BLaER1 treated with 17β-estradiol and CSF1 and Interleukin-3, amounts not matched to agents 10 nM and 100 nM (cell line): Measurements from ENCODE around the gene SNX11.

ENCODE experiments used
- H3K27ac ChIP-seq, 11 experiments: shearing (Covaris generic); formaldehyde crosslinking; 2 replicates each; pipeline ENCODE4 v1.8.1; 2022
- H3K27me3 ChIP-seq, 11 experiments: shearing (Covaris generic); formaldehyde crosslinking; 2 replicates each; pipeline ENCODE4 v1.8.1; 2022
- H3K36me3 ChIP-seq, 11 experiments: shearing (Covaris generic); formaldehyde crosslinking; 2 replicates each; pipeline ENCODE4 v1.8.1; 2022
- H3K4me1 ChIP-seq, 10 experiments: shearing (Covaris generic); formaldehyde crosslinking; 2 replicates each; pipeline ENCODE4 v1.8.1; 2022
- H3K4me2 ChIP-seq, 11 experiments: shearing (Covaris generic); formaldehyde crosslinking; 2 replicates each; pipeline ENCODE4 v1.8.1; 2022
- H3K4me3 ChIP-seq, 10 experiments: shearing (Covaris generic); formaldehyde crosslinking; 2 replicates each; pipeline ENCODE4 v1.8.1; 2022
- H3K9ac ChIP-seq, 11 experiments: shearing (Covaris generic); formaldehyde crosslinking; 2 replicates each; pipeline ENCODE4 v1.8.1; 2022
- H3K9me3 ChIP-seq, 11 experiments: shearing (Covaris generic); formaldehyde crosslinking; replicated peaks in 1 of 11; 2 replicates each; pipeline ENCODE4 v1.8.1; 2022
- H4K20me1 ChIP-seq, 11 experiments: shearing (Covaris generic); formaldehyde crosslinking; 2 replicates each; pipeline ENCODE4 v1.8.1; 2022
- Cebpa-rat ChIP-seq, 11 experiments: shearing (Covaris generic); IDR thresholded peaks; 2 replicates each; pipeline ENCODE4 v1.8.1; 2022

SNX11 gene

GRCh38 chr17:48131216-48131824, 23.8 kb downstream of the SNX11 start:
- Histone ChIP-seq H3K27ac (no peak overlapping the region), H3K4me2 (peak overlapping the region in 2 of 11 experiments; percentile 74 to 75; a peak in 3 of 22 replicates)
- TF ChIP-seq Cebpa-rat (IDR thresholded peaks at IDR 0.05), result no peak

DNA sequence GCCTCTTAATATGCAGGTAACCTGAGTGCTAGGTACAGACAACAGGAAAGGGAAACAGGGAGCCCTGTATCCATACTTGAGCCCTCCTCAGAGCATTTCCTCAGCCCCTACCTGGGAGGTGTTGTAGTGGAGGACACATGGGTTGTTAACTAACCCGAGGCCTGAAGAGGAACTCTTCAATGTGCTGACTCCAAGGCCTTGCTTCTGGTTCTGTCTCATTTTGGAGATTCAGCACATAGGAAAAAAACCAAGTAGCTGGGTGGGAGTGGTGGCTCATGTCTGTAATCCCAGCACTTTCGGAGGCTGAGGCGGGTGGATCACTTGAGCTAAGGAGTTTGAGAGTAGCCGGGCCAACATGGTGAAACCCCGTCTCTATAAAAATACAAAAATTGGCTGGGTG, 24.8 kb downstream of the SNX11 start:
- Histone ChIP-seq H3K36me3 (peaks cover 0 to 7% (median 0%) of the 10 kb centered on the region in 11 experiments; a peak in 2 of 22 replicates), H3K4me3 (no peak overlapping the region), H3K9me3 (no peaks in the 10 kb centered on the region), H3K9ac (peak overlapping the region in 2 of 11 experiments; percentile 18 to 42; a peak in 1 of 22 replicates), H3K4me2 (peak overlapping the region in 3 of 11 experiments; percentile 36 to 75 (median 74); a peak in 6 of 22 replicates), H3K27ac (peak overlapping the region in 2 of 11 experiments; percentile 29 to 45; a peak in 3 of 22 replicates), H3K27me3 (0 out of 22 replicates have a peak, but pooled peaks cover 0 to 4% (median 0%) of the 10 kb centered on the region in 11 experiments), H4K20me1 (peaks cover 0 to 7% (median 3%) of the 10 kb centered on the region in 11 experiments; a peak in 7 of 22 replicates), H3K4me1 (peaks cover 5 to 38% (median 6%) of the 10 kb centered on the region in 10 experiments; a peak in 19 of 20 replicates)
- no peak for TF ChIP-seq Cebpa-rat (IDR thresholded peaks at IDR 0.05)

More at GRCh38 chr17:48131216-48131824, 23.8 kb downstream of the SNX11 start:
- peaks cover 0 to 17% (median 5%) of the 10 kb centered on the region in 11 experiments; a peak in 11 of 22 replicates for H4K20me1 ChIP-seq
- H3K9me3 ChIP-seq, result no peaks in the 10 kb centered on the region
- no peak overlapping the region for H3K9ac ChIP-seq
- H3K4me1 ChIP-seq, result peaks cover 14 to 44% (median 16%) of the 10 kb centered on the region in 10 experiments
- 0 out of 22 replicates have a peak, but pooled peaks cover 0 to 4% (median 0%) of the 10 kb centered on the region in 11 experiments for H3K27me3 ChIP-seq
- H3K4me3 ChIP-seq, result no peak overlapping the region
- H3K36me3 ChIP-seq, result peaks cover 0 to 17% (median 6%) of the 10 kb centered on the region in 11 experiments; a peak in 11 of 22 replicates

DNA sequence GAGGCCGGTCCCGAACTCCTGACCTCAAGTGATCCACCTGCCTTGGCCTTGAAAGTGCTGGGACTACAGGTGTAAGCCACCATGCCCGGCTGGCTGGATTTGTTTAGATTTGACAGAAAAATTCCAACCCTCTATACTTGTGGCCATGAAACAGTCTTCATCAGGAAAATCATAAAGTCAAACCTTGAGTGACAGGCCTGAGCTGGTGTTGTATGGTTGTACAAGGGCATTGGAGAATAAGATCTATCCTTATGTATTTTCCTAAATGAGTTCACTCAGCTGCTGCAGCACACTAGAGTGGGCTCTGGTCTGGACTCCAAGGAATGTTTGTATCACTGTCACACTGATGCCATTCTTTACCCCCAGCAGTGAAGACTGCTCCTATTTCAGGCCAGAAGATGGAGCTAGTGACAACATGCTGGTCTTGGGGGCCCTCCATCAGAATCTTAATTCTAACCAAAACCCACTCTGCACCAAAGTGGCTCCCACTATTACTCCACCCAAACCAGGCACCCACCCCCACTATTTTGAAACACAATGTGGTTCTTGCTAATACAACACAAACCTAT, 27.4 kb downstream of the SNX11 start:
- no peaks in the 10 kb centered on the region for H3K27me3 ChIP-seq
- no peak for TF ChIP-seq Cebpa-rat (IDR thresholded peaks at IDR 0.05)
- no peaks in the 10 kb centered on the region for H4K20me1 ChIP-seq

DNA sequence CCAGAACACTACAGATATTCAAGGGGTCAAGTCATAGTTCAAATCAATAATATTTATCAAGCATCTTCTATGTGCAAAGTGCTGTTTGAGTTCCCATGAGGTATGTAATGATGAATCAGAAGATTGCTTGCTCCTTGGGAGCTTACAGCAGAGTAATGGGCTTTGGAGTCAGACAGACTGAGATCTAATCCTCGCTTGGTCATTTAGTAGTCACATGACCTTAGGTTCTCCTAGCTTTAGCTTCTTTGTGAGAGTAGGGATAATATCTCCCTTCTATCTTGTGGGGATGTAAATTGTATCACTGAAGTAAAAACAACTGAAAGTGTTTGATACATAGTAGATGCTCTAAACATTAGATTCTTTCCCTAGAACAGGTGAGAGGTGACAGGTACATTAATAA, 30.1 kb downstream of the SNX11 start:
- Histone ChIP-seq H3K4me2 (0 out of 22 replicates have a peak overlapping the region, but pooled peaks of 1 of the 11 experiments have one; percentile 4), H3K4me1 (peaks cover 8 to 58% (median 12%) of the 10 kb centered on the region in 10 experiments), H3K9ac (no peak overlapping the region), H3K9me3 (no peaks in the 10 kb centered on the region), H3K4me3 (no peak overlapping the region), H3K27me3 (no peaks in the 10 kb centered on the region), H4K20me1 (no peaks in the 10 kb centered on the region), H3K36me3 (no peaks in the 10 kb centered on the region), H3K27ac (no peak overlapping the region)
- TF ChIP-seq Cebpa-rat (IDR thresholded peaks at IDR 0.05), result no peak

More for the DNA sequence above, 27.4 kb downstream of the SNX11 start:
- H3K4me2 ChIP-seq, result no peak overlapping the region
- H3K9me3 ChIP-seq, result no peaks in the 10 kb centered on the region
- H3K4me3 ChIP-seq, result no peak overlapping the region
- H3K27ac ChIP-seq, result no peak overlapping the region
- H3K9ac ChIP-seq, result no peak overlapping the region
- peaks cover 5 to 53% (median 6%) of the 10 kb centered on the region in 10 experiments for H3K4me1 ChIP-seq
- H3K36me3 ChIP-seq, result no peaks in the 10 kb centered on the region

DNA sequence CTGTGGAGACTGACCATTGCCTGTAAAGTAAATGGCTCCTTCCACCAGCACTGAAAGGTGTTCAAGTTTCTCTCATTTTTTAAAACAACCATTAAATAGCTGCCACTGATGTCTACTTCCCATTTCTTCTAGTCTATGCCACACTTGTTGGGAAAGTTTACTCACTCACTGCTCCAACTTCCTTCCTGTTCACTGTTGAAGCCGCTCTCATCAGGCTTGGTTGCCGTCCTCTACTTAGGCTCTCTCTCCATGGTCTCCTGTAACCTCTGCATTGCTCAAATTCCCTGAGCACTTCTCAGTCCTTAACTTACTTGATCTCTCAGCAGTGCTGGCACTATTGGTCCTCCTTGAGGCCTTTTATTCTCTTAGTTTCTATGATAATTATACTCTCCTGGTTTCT, 32.4 kb downstream of the SNX11 start:
- H3K9me3 ChIP-seq, result no peaks in the 10 kb centered on the region
- no peaks in the 10 kb centered on the region for H4K20me1 ChIP-seq
- H3K4me3 ChIP-seq, result peak overlapping the region in 1 of 10 experiments; percentile 20; a peak in 1 of 20 replicates
- H3K27me3 ChIP-seq, result no peaks in the 10 kb centered on the region
- no peak for TF ChIP-seq Cebpa-rat (IDR thresholded peaks at IDR 0.05)
- H3K9ac ChIP-seq, result no peak overlapping the region; a peak in 1 of 22 replicates
- H3K4me1 ChIP-seq, result peaks cover 9 to 46% (median 12%) of the 10 kb centered on the region in 10 experiments
- peak overlapping the region; percentile 28 to 93 (median 60); a peak in 21 of 22 replicates for H3K4me2 ChIP-seq
- no peaks in the 10 kb centered on the region for H3K36me3 ChIP-seq
- peak overlapping the region in 3 of 11 experiments; percentile 28 to 52 (median 35); a peak in 5 of 22 replicates for H3K27ac ChIP-seq

GRCh38 chr17:48143629-48144028, 36.1 kb downstream of the SNX11 start:
- no peak overlapping the region for H3K4me3 ChIP-seq
- H3K4me1 ChIP-seq, result peaks cover 9 to 33% (median 12%) of the 10 kb centered on the region in 10 experiments
- H3K36me3 ChIP-seq, result no peaks in the 10 kb centered on the region
- no peak overlapping the region for H3K9ac ChIP-seq
- no peak overlapping the region for H3K4me2 ChIP-seq
- H3K9me3 ChIP-seq, result no peaks in the 10 kb centered on the region
- H4K20me1 ChIP-seq, result no peaks in the 10 kb centered on the region
- H3K27me3 ChIP-seq, result peaks cover 10 to 20% (median 16%) of the 10 kb centered on the region in 11 experiments
- TF ChIP-seq Cebpa-rat (IDR thresholded peaks at IDR 0.05), result no peak
- no peak overlapping the region for H3K27ac ChIP-seq

DNA sequence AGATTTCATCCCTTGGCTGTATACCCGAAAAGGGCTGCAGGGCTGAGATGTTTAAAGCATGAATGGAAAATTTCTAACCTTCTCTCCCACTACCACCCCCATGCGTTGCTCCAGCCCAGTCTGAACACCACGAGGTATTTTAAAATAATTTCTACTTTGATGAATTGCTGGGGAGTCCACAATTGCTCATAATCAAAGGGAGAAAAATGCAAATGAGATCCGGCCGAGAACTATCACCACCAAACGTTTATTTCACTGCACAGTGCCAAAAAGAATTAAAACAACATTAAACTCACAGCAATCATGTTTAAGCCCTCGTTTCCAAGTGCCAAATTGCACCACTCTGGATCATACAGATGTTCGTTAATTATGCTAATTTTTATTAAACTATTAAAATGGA, 36.7 kb downstream of the SNX11 start:
- H3K27me3 ChIP-seq, result peaks cover 16 to 26% (median 22%) of the 10 kb centered on the region in 11 experiments
- H3K9me3 ChIP-seq, result no peaks in the 10 kb centered on the region
- peaks cover 9 to 27% (median 12%) of the 10 kb centered on the region in 10 experiments for H3K4me1 ChIP-seq
- H3K27ac ChIP-seq, result no peak overlapping the region
- no peak overlapping the region for H3K4me3 ChIP-seq
- H3K4me2 ChIP-seq, result no peak overlapping the region
- no peak for TF ChIP-seq Cebpa-rat (IDR thresholded peaks at IDR 0.05)
- no peaks in the 10 kb centered on the region for H4K20me1 ChIP-seq
- H3K36me3 ChIP-seq, result no peaks in the 10 kb centered on the region
- no peak overlapping the region for H3K9ac ChIP-seq

DNA sequence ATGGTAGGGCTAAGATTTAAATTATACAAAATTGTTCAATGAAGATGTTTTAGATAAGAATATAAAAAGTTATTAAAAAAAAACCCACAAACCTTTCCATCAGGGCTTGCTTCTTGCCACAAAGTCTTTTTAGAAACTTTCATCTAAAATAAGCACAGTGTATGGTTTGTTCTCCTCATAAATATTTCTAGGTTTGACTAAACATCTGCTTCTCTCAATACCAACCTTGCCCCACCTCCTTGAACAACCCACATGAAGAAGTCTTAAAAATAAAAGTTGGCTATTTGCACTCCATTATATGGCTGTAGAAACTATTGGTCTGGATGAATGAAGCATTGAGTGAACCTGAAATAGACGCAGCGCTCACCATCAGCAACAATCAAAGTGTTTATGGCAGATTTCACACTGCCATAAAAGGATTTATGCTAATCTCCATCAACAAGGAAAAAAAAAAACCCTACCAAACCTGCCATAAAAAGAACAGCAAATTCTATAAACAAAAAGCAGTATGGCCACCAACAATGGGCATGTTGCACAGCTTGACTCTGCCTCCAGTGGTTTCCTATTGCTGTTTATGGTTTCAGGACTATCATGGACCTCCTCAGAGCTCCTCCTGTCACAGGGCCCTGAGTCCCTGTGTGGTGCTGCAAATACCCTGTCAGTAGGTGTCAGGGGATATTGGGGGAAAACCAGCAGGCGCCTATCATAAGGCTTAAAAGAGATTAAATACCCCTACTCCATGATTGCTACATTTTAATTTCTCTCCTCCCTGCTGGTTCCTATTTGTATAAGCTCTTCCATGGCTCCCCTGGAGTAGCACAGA, 37.6 kb downstream of the SNX11 start:
- Histone ChIP-seq H3K4me2 (peak overlapping the region in 1 of 11 experiments; percentile 11; a peak in 1 of 22 replicates), H3K27ac (no peak overlapping the region), H3K4me3 (no peak overlapping the region), H3K9me3 (no peaks in the 10 kb centered on the region), H4K20me1 (no peaks in the 10 kb centered on the region), H3K36me3 (no peaks in the 10 kb centered on the region), H3K4me1 (peaks cover 2 to 18% (median 5%) of the 10 kb centered on the region in 10 experiments; a peak in 18 of 20 replicates), H3K27me3 (peaks cover 20 to 35% (median 31%) of the 10 kb centered on the region in 11 experiments), H3K9ac (no peak overlapping the region)
- TF ChIP-seq Cebpa-rat (IDR thresholded peaks at IDR 0.05), result no peak
